CD4-positive, alpha-beta T cell treated with Interferon alpha-2 for 1 hour (primary cell): ENCODE results near the gene RBM15B.

Experiments used
- DNase-seq, 2 donors: peaks; one replicate each; pipeline ENCODE4 v3.0.0-alpha.2; 2020 to 2022

RBM15B gene

GRCh38 chr3:51393564-51393963 lies 2.5 kb downstream of the RBM15B start:
- DNase-seq: no peak

GRCh38 chr3:51394541-51394940 lies 3.5 kb downstream of the RBM15B start:
- DNase-seq: no peak

GRCh38 chr3:51395493-51396213 lies 4.6 kb downstream of the RBM15B start:
- DNase-seq: no peak

GRCh38 chr3:51396401-51396800 lies 5.3 kb downstream of the RBM15B start:
- no peak for DNase-seq

- no peak for DNase-seq
Observed at GRCh38 chr3:51397392-51397791, 6.3 kb downstream of the RBM15B start.

- no peak for DNase-seq
Observed at GRCh38 chr3:51398595-51399310, 7.7 kb downstream of the RBM15B start.

- DNase-seq: no peak
Observed at GRCh38 chr3:51400166-51400565, 9.1 kb downstream of the RBM15B start.

GRCh38 chr3:51401735-51402134 lies 10.7 kb downstream of the RBM15B start:
- DNase-seq: peak in 1 of 2 donors; percentile 18

GRCh38 chr3:51403675-51404074 lies 12.6 kb downstream of the RBM15B start:
- no peak for DNase-seq

GRCh38 chr3:51408021-51408420 lies 16.9 kb downstream of the RBM15B start:
- DNase-seq: no peak

GRCh38 chr3:51408813-51409212 lies 17.7 kb downstream of the RBM15B start:
- no peak for DNase-seq

GRCh38 chr3:51422211-51422610 lies 31.1 kb downstream of the RBM15B start:
- no peak for DNase-seq

- DNase-seq: no peak
Observed at GRCh38 chr3:51426921-51427320, 35.8 kb downstream of the RBM15B start.

GRCh38 chr3:51429138-51429537 lies 38.1 kb downstream of the RBM15B start:
- no peak for DNase-seq

- DNase-seq: no peak
Observed at GRCh38 chr3:51434110-51434509, 43.0 kb downstream of the RBM15B start.

- DNase-seq: peak; percentile 39 to 68
Observed at GRCh38 chr3:51434746-51435327, 43.8 kb downstream of the RBM15B start.

- no peak for DNase-seq
Observed at GRCh38 chr3:51436998-51437639, 46.0 kb downstream of the RBM15B start.

- no peak for DNase-seq
Observed at GRCh38 chr3:51441282-51442030, 50.4 kb downstream of the RBM15B start.

GRCh38 chr3:51445544-51446280 lies 54.6 kb downstream of the RBM15B start:
- DNase-seq: no peak
